Activated naive CD8-positive, alpha-beta T cell treated with anti-CD3 and anti-CD28 coated beads, Interleukin-2, amount 50 U/mL, for 24 hours (primary cell): Measurements from ENCODE around the gene ADAMTS2.

Experiments
- ATAC-seq: fragments of 150-1000 bp; cut with Tn5 transposase; one replicate; pipeline ENCODE4 v1.10.0; 2021
- DNase-seq: peaks from one replicate; pipeline ENCODE4 v3.0.0; 2021
- H3K27ac Mint-ChIP-seq: one replicate; pipeline ENCODE4 v1.8.0; 2021; ENCODE audit warnings: mild to moderate bottlenecking, mixed read lengths
- H3K27me3 Mint-ChIP-seq: one replicate; pipeline ENCODE4 v1.8.0; 2021; ENCODE audit warnings: mixed read lengths
- H3K36me3 Mint-ChIP-seq: one replicate; pipeline ENCODE4 v1.8.0; 2021; ENCODE audit warnings: low read depth, mixed read lengths
- H3K4me1 Mint-ChIP-seq: one replicate; pipeline ENCODE4 v1.8.0; 2021; ENCODE audit warnings: mixed read lengths
- H3K4me3 Mint-ChIP-seq: one replicate; pipeline ENCODE4 v1.8.0; 2021; ENCODE audit warnings: mild to moderate bottlenecking, moderate library complexity, mixed read lengths
- H3K9me3 Mint-ChIP-seq: one replicate; pipeline ENCODE4 v1.8.0; 2021; ENCODE audit warnings: mixed read lengths

The ADAMTS2 gene

GRCh38 chr5:179340465-179340864, 4.8 kb downstream of the ADAMTS2 start:
- no peak for DNase-seq
- ATAC-seq, result no peak
- H3K27ac Mint-ChIP-seq, result no peak overlapping the region
- no peak overlapping the region for H3K4me3 Mint-ChIP-seq
- H3K4me1 Mint-ChIP-seq, result peaks cover 4% of the 10 kb centered on the region
- no peaks in the 10 kb centered on the region for H3K9me3 Mint-ChIP-seq
- peaks cover 25% of the 10 kb centered on the region for H3K27me3 Mint-ChIP-seq
- no peaks in the 10 kb centered on the region for H3K36me3 Mint-ChIP-seq

DNA sequence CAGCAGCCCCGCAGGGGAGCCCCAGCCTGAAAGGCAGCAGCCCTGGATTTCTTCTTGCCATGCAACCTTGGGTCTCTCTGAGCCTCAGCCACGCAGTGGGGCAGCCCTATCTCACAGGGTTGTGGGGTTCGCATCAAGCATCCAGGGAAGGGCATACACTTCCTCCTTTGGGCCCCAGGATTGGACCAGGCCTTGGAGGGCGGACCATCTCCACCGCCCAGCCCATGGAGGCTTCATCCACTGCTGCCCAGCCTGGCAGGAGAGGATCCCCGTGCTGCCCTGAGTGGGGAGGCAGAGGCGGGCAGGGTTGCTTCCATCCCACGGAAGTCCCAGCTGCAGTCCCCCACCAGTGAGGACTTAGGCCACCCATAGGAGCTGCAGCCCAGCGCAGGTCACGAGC, 5.3 kb downstream of the ADAMTS2 start:
- DNase-seq, result no peak
- no peak for ATAC-seq
- Mint-ChIP-seq H3K4me3 (no peak overlapping the region), H3K27ac (no peak overlapping the region), H3K9me3 (no peaks in the 10 kb centered on the region), H3K27me3 (peaks cover 25% of the 10 kb centered on the region), H3K4me1 (peaks cover 4% of the 10 kb centered on the region), H3K36me3 (no peaks in the 10 kb centered on the region)

DNA sequence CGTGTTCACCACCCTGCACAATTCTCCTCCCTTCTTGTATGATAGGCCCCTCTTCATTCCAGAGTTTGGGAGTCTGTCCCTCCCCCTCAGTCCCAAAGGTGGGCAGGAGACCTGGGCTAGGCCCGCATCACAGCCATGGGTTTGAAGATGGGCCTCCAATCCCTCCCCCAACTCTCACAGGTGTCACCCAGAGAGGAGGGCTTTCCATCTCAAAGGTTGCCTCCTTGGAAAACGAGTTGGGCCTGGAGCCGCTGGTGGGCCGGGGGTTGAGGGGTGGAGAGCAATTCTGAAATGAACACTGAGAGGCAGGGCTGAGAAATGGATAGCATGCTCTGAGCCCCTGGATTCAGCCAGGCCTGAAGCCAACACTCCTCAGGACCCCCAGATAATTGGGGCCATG, 6.2 kb downstream of the ADAMTS2 start:
- no peaks in the 10 kb centered on the region for H3K36me3 Mint-ChIP-seq
- peaks cover 4% of the 10 kb centered on the region for H3K4me1 Mint-ChIP-seq
- H3K9me3 Mint-ChIP-seq, result no peaks in the 10 kb centered on the region
- ATAC-seq (no peak), DNase-seq (no peak)
- peaks cover 27% of the 10 kb centered on the region for H3K27me3 Mint-ChIP-seq
- H3K27ac Mint-ChIP-seq, result no peak overlapping the region
- H3K4me3 Mint-ChIP-seq, result no peak overlapping the region

DNA sequence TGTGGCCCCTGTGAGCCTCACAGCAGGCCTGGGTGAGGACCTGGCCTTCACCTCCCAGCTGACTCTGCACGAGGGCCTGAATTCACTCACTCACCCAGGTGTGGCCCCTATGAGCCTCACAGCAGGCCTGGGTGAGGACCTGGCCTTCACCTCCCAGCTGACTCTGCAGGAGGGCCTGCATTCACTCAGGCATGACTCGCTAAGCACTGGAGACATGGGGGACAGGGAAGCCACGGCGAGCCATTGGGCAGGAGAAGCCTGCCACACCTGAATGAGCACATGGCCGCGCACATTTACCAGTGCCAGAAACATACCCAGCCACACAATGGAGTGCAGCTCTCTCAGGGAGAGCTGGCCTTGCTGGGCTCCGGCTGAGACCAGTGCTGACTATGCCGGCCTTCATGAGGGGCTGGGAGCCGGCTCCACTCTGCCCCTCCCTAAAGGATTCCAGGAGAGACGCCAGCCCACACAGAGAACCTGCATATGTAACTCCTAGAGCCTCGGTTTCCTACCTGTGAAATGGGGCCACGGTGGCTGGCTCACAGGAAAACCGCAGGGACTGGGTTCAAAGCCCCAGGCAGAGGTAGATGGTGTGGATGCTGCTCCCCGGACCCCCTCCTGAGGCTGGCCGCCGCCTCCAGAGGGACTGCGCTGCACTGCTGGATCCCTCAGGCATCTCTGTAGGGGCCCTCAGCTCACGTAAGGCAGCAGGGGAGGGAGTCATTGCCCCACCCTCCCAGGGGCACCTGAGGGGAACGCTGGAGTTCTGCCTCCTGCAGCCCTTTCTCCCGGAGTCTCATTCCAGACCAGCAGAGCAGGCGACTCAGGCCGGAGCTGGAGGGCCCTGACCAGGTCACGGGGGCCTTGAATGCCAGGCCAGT, 7.2 kb downstream of the ADAMTS2 start:
- ATAC-seq (no peak), DNase-seq (no peak)
- no peak overlapping the region for H3K27ac Mint-ChIP-seq
- H3K4me3 Mint-ChIP-seq, result no peak overlapping the region
- no peaks in the 10 kb centered on the region for H3K36me3 Mint-ChIP-seq
- peaks cover 2% of the 10 kb centered on the region for H3K4me1 Mint-ChIP-seq
- H3K9me3 Mint-ChIP-seq, result no peaks in the 10 kb centered on the region
- H3K27me3 Mint-ChIP-seq, result peaks cover 24% of the 10 kb centered on the region

DNA sequence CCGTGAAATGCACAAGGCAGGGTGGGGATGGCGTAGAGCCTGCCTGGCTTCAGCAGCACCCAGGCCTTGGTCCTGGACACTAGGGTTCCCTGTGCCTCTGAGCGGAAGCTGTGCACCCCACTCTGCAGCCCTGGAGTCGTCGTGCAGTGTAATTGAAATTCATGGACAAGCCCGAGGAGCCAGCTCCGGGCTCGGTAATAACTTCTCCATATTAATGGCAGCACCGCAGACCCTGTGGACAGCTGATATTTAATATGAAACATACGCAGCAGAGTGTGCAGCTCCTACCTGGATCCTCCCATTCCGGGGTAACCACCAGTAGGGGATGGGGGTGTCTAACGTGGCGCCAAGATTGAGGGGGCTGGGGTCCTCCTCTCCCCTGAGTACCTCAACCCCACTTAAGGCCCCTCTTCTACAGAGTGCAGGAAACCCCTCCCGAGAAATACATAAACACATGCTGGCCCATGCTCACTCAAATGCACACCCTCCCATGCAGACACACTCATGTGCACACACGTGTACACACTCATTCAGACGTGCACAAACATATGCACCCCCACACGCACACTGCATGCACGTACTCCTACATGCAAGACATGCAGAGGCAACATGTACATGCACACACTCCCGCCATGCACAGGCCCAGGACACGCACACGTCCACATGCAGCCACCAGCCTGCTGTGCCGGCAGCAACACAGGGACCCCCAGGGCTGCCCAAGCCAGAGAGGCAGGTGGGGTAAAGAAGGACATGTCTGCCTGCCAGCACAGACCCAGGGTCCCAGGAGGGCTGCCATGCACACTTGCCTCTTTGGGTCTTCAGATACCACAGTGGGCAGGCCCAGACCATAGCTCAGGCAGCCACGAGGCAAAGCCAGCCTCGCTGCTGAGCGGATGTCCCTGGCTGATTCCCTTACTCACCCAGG, 8.1 kb downstream of the ADAMTS2 start:
- Mint-ChIP-seq H3K4me3 (no peak overlapping the region), H3K36me3 (no peaks in the 10 kb centered on the region), H3K27me3 (peaks cover 19% of the 10 kb centered on the region), H3K27ac (no peak overlapping the region), H3K9me3 (no peaks in the 10 kb centered on the region), H3K4me1 (no peaks in the 10 kb centered on the region)
- no peak for DNase-seq
- ATAC-seq, result no peak

GRCh38 chr5:179336126-179336870, 9.0 kb downstream of the ADAMTS2 start:
- no peaks in the 10 kb centered on the region for H3K36me3 Mint-ChIP-seq
- peaks cover 13% of the 10 kb centered on the region for H3K27me3 Mint-ChIP-seq
- H3K4me1 Mint-ChIP-seq, result no peaks in the 10 kb centered on the region
- no peak overlapping the region for H3K27ac Mint-ChIP-seq
- DNase-seq (no peak), ATAC-seq (no peak)
- no peaks in the 10 kb centered on the region for H3K9me3 Mint-ChIP-seq
- H3K4me3 Mint-ChIP-seq, result no peak overlapping the region

DNA sequence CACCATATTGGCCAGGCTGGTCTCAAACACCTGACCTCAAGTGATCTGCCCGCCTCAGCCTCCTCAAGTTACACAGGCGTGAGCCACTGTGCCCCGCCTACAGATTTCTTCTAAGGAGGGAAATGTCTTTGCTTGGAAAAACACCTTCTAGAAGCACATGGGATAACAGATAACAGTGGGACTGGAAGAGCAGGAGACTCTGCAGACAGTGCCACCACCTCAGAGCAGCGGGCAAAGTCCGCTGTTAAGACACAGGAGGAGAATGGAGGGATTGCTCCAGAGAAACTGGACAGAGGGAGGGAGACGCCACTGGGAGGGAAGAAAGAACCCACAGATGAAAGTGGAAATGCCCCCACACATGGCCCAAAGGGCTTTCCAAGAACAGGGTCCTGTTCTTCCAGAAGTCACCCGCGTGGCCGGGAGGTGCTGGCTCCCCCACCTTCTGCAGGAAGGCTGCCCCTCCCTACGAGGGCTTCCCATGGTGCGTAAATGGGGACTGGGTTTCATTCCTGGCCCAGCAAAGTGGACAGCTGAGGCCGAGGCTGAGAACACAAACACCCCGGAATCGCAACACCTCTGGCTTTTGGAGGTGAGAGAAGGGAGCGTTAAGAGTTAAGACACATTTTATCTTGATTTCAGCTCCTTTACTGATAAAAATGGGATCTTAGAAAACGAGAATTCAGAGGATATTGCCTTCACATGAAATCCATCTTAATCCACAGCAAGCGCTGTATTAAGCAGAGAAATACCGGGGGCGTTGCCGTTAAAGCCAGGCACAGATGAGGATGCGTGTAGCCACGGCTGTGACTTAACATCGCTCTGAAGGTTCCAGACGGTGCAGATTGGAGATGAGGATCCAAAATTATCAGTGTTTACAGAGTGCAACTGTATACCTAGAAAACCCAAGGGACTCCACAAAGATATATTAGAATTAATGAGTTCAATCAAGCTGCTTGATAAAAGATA, 11.2 kb downstream of the ADAMTS2 start:
- Mint-ChIP-seq H3K36me3 (no peaks in the 10 kb centered on the region), H3K27ac (no peak overlapping the region), H3K4me1 (no peaks in the 10 kb centered on the region), H3K4me3 (no peak overlapping the region), H3K9me3 (no peaks in the 10 kb centered on the region), H3K27me3 (peaks cover 16% of the 10 kb centered on the region)
- no peak for DNase-seq
- ATAC-seq, result no peak

GRCh38 chr5:179332741-179333290, 12.4 kb downstream of the ADAMTS2 start:
- ATAC-seq (no peak), DNase-seq (no peak)
- Mint-ChIP-seq H3K9me3 (no peaks in the 10 kb centered on the region), H3K27me3 (peaks cover 16% of the 10 kb centered on the region), H3K4me1 (no peaks in the 10 kb centered on the region), H3K4me3 (no peak overlapping the region), H3K36me3 (no peaks in the 10 kb centered on the region), H3K27ac (no peak overlapping the region)

DNA sequence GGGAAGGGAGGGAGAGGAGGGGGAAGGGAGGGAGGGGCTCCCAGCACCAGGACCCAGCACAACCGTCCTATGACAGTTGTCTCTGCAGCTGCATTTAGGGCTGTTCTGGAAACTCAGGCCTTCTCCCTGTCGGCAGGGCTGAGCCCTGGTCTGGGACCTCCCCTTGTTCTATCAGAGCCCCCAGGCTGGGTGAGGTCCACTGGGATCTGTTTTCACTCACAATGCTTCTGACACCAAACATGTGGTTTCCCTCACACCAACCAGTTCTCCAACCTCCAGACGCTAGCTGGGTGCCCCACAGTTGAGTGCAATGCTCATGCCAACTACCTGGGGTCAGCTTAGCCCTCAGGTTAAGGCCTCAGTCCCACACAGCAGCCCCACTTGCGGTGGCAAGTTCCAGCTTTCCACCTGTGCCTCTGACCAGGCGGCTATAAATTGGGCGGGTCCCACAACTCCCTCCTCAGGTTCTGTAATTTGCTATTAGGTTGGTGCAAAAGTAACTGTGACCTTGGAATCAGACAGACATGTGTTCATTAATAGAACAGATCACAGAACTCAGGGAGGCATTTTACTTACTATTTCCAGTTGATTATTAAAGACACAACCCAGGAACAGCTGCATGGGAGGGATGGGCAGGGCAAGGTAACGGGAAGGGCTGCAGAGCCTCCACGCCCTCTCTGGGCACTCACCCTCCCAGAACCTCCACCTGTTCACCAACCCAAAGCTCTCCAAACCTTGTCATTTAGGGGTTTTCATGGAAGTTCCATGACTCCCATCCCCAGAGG, 13.5 kb downstream of the ADAMTS2 start:
- H3K9me3 Mint-ChIP-seq, result no peaks in the 10 kb centered on the region
- H3K27ac Mint-ChIP-seq, result no peak overlapping the region
- no peak overlapping the region for H3K4me3 Mint-ChIP-seq
- no peak for ATAC-seq
- no peaks in the 10 kb centered on the region for H3K4me1 Mint-ChIP-seq
- no peak for DNase-seq
- peaks cover 16% of the 10 kb centered on the region for H3K27me3 Mint-ChIP-seq
- no peaks in the 10 kb centered on the region for H3K36me3 Mint-ChIP-seq

DNA sequence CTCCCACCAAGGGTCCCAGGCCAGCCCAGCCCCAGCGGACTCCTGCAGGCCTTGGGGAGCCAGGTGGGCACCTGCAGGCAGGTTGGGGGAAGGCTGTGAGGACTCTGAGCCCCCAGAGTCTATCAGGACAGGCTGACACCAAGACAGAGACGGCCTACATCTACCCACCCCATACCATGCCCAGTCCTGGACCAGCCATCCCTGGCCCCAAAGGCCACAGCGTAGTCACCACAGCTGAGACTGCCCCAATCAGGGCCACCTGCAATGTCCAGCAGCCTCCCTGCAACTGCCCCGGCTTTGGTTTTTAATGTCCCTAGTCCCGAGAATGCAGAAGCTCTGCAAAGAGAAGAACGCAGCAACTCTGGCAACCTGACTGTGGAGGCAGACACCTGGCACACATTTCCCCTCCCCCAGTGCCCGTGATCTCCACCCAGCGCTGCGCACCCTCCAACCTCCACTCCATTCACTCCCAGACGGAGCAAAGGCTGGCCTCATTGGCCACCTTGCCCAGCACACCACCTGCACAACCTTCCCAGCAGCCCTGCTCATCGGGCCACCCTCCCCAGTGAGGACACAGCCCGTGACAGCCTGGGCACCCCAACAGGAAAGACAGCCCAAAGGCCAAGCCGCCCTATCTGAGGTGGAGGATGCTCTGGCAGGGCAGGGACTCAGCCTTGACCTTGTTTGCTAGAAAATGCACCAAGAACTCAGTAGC, 14.9 kb downstream of the ADAMTS2 start:
- H3K4me3 Mint-ChIP-seq, result no peak overlapping the region
- H3K9me3 Mint-ChIP-seq, result no peaks in the 10 kb centered on the region
- H3K4me1 Mint-ChIP-seq, result no peaks in the 10 kb centered on the region
- no peak overlapping the region for H3K27ac Mint-ChIP-seq
- no peaks in the 10 kb centered on the region for H3K36me3 Mint-ChIP-seq
- ATAC-seq (no peak), DNase-seq (no peak)
- H3K27me3 Mint-ChIP-seq, result peaks cover 18% of the 10 kb centered on the region

DNA sequence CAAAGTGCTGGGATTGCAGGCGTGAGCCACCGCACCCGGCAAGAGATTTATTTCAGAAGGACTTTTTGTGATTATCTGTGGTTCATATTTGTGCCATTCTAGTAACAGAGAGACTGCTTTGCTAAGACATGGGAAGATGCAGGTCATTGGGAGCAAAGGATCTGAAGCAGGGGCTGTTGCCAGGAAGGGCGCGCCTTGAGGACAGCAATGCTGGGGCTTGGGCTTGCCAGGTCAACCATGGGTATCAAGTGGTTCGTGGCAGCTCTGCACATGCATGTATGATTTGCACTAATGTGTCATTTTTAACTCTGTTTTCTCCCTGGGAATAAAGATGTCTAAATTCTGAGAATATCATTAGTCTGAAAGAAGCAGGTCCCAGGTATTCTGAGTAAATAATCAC, 17.0 kb downstream of the ADAMTS2 start:
- Mint-ChIP-seq H3K27ac (no peak overlapping the region), H3K4me1 (no peaks in the 10 kb centered on the region), H3K27me3 (peaks cover 16% of the 10 kb centered on the region), H3K9me3 (no peaks in the 10 kb centered on the region), H3K4me3 (no peak overlapping the region), H3K36me3 (no peaks in the 10 kb centered on the region)
- DNase-seq (no peak), ATAC-seq (no peak)

- peaks cover 12% of the 10 kb centered on the region for H3K27me3 Mint-ChIP-seq
- no peaks in the 10 kb centered on the region for H3K36me3 Mint-ChIP-seq
- DNase-seq (no peak), ATAC-seq (no peak)
- H3K4me3 Mint-ChIP-seq, result no peak overlapping the region
- H3K27ac Mint-ChIP-seq, result no peak overlapping the region
- no peaks in the 10 kb centered on the region for H3K4me1 Mint-ChIP-seq
- H3K9me3 Mint-ChIP-seq, result no peaks in the 10 kb centered on the region
Measured at GRCh38 chr5:179327021-179327735, 18.1 kb downstream of the ADAMTS2 start.
